GM12878 (cell line): ENCODE measurements around the gene ITGA3. TPM values are rescaled to one million over a fixed set of nuclear protein-coding genes. Genes with fewer than 3 reads are reported as not detected.

Experiments
- GABPA ChIP-seq: IDR thresholded peaks from 2 replicates; pipeline ENCODE4 v1.6.1; 2014; ENCODE audit warnings: antibody characterized with exemption, low read depth, mild to moderate bottlenecking, inconsistent platforms
- RCOR1 ChIP-seq: conservative IDR thresholded peaks from 2 replicates; pipeline ENCODE4 v1.6.1; 2012; ENCODE audit warnings: low read depth, low read length, improper control_type of control experiment
- SUZ12 ChIP-seq: fragments of 200-600 bp; sonication (generic); IDR thresholded peaks from one replicate; pipeline ENCODE4 v1.6.1; 2018; ENCODE audit warnings: antibody characterized with exemption, mild to moderate bottlenecking; ENCODE audit not compliant: unreplicated experiment
- TAF1 ChIP-seq: IDR thresholded peaks from 2 replicates; pipeline ENCODE4 v1.6.1; 2011; ENCODE audit warnings: mild to moderate bottlenecking, low read depth, low read length, borderline replicate concordance
- polyA plus RNA-seq, 11 experiments: library from polyadenylated mRNA; depleted of rRNA in 4 of 11; unstranded in 6 of 11; stranded (reverse) in 5 of 11; fragments of >200 nt; fragmentation: Nextera tagmentation in 4 of 11; fragmentation: Illumina TruSeq in 1 of 11; extraction: Ambion mirVana in 4 of 11; extraction: Trizol in 1 of 11; gene quantifications; 1 replicate in 1 of 11; 2 replicates in 10 of 11; pipeline versions ENCODE4 v1.2.1 to v1.2.3, GENCODE V29; 2011 to 2016; ENCODE audit warnings: inconsistent platforms in 2 of 11, missing spikeins in 2 of 11, low read depth in 1 of 11
- total RNA-seq, 4 experiments: library from RNA; depleted of rRNA in 3 of 4; stranded (reverse); fragments of >200 nt in 3 of 4; fragmentation: Illumina TruSeq in 1 of 4; extraction: Trizol in 1 of 4; gene quantifications; 2 replicates each; pipeline versions ENCODE4 v1.2.1 to v1.2.3, GENCODE V29; 2013 to 2021
- TF ChIP-seq, protein P1 (sequence below): fragments of 150-350 bp; IDR thresholded peaks from 2 replicates; pipeline ENCODE4 v1.6.1; 2016; ENCODE audit warnings: low read depth, low read length
- TF ChIP-seq, protein P2 (sequence below): IDR thresholded peaks from 2 replicates; pipeline ENCODE4 v1.6.1; 2011; ENCODE audit warnings: low read depth, low read length, improper control_type of control experiment, borderline replicate concordance
- TF ChIP-seq, protein P3 (sequence below): IDR thresholded peaks from 2 replicates; pipeline ENCODE4 v1.6.1; 2012; ENCODE audit warnings: mild to moderate bottlenecking, low read depth, low read length

ITGA3 gene
- total and polyA plus RNA-seq, 10 of the 15 experiments (the other 5 are each of a cell fraction or from before 2014, with no cell fraction given) = 0.29 to 13.4 (median 6.6) TPM

DNA sequence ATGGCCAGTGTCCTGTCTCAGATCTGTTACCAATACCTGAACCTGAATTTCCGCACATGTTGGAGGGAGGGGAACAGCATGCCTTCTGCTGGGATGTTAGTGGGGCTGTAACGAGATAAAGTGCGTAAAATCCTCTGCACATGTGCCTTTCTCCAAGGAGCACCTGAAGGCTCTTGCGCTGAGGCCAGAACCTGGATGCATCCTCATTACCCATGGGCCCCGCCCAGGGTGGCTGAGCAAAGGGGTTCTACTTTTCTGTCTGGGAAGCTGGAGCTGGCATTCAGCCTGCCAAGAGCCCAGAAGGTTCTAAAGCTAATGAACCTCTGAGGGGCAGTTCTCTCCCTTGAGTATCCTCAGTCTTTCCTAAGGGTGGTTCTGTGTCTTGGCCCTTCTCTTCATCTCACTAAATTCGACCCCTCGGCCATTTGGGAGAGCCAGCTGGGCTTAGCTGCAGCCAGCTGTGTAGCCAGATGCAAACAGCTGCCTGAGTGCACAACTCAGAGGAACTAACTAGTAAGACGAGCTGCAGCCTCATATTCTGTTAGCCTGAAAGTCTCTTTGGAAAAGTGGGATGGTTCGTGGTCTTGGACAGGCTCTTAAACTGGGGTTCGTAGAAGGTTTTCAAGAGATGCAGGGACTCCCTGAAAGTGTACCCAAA is 2.5 kb downstream of the ITGA3 start (continued):
- TF ChIP-seq, protein P1, sequence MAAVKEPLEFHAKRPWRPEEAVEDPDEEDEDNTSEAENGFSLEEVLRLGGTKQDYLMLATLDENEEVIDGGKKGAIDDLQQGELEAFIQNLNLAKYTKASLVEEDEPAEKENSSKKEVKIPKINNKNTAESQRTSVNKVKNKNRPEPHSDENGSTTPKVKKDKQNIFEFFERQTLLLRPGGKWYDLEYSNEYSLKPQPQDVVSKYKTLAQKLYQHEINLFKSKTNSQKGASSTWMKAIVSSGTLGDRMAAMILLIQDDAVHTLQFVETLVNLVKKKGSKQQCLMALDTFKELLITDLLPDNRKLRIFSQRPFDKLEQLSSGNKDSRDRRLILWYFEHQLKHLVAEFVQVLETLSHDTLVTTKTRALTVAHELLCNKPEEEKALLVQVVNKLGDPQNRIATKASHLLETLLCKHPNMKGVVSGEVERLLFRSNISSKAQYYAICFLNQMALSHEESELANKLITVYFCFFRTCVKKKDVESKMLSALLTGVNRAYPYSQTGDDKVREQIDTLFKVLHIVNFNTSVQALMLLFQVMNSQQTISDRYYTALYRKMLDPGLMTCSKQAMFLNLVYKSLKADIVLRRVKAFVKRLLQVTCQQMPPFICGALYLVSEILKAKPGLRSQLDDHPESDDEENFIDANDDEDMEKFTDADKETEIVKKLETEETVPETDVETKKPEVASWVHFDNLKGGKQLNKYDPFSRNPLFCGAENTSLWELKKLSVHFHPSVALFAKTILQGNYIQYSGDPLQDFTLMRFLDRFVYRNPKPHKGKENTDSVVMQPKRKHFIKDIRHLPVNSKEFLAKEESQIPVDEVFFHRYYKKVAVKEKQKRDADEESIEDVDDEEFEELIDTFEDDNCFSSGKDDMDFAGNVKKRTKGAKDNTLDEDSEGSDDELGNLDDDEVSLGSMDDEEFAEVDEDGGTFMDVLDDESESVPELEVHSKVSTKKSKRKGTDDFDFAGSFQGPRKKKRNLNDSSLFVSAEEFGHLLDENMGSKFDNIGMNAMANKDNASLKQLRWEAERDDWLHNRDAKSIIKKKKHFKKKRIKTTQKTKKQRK = no peak
- TF ChIP-seq SUZ12 = no peak
- TF ChIP-seq, protein P2, sequence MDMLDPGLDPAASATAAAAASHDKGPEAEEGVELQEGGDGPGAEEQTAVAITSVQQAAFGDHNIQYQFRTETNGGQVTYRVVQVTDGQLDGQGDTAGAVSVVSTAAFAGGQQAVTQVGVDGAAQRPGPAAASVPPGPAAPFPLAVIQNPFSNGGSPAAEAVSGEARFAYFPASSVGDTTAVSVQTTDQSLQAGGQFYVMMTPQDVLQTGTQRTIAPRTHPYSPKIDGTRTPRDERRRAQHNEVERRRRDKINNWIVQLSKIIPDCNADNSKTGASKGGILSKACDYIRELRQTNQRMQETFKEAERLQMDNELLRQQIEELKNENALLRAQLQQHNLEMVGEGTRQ = no peak
- no peak for TF ChIP-seq RCOR1
- TF ChIP-seq, protein P3, sequence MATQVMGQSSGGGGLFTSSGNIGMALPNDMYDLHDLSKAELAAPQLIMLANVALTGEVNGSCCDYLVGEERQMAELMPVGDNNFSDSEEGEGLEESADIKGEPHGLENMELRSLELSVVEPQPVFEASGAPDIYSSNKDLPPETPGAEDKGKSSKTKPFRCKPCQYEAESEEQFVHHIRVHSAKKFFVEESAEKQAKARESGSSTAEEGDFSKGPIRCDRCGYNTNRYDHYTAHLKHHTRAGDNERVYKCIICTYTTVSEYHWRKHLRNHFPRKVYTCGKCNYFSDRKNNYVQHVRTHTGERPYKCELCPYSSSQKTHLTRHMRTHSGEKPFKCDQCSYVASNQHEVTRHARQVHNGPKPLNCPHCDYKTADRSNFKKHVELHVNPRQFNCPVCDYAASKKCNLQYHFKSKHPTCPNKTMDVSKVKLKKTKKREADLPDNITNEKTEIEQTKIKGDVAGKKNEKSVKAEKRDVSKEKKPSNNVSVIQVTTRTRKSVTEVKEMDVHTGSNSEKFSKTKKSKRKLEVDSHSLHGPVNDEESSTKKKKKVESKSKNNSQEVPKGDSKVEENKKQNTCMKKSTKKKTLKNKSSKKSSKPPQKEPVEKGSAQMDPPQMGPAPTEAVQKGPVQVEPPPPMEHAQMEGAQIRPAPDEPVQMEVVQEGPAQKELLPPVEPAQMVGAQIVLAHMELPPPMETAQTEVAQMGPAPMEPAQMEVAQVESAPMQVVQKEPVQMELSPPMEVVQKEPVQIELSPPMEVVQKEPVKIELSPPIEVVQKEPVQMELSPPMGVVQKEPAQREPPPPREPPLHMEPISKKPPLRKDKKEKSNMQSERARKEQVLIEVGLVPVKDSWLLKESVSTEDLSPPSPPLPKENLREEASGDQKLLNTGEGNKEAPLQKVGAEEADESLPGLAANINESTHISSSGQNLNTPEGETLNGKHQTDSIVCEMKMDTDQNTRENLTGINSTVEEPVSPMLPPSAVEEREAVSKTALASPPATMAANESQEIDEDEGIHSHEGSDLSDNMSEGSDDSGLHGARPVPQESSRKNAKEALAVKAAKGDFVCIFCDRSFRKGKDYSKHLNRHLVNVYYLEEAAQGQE = no peak
- TF ChIP-seq GABPA = no peak
- no peak for TF ChIP-seq TAF1
